Mesothelial cell of epicardium (in vitro differentiated cells): ENCODE measurements around the gene GZMM. TPM values are rescaled to one million over a fixed set of nuclear protein-coding genes. Genes with fewer than 3 reads are reported as not detected.
A peak's percentile ranks its signal among the peaks of the same experiment; 100 is the strongest.

Source experiments
- DNase-seq, 2 experiments: peaks; one replicate each; pipeline ENCODE4 v3.0.0; 2021; ENCODE audit warnings: low spot score in 2 of 2; ENCODE audit not compliant: unreplicated experiment in 2 of 2
- H3K27ac Mint-ChIP-seq: 2 replicates; pipeline ENCODE4 v1.8.0; 2021; ENCODE audit warnings: mixed read lengths
- H3K27me3 Mint-ChIP-seq: 2 replicates; pipeline ENCODE4 v1.8.0; 2021; ENCODE audit warnings: low read depth, mixed read lengths
- H3K36me3 Mint-ChIP-seq: 2 replicates; pipeline ENCODE4 v1.8.0; 2021; ENCODE audit warnings: mixed read lengths
- H3K4me1 Mint-ChIP-seq: 2 replicates; pipeline ENCODE4 v1.8.0; 2021; ENCODE audit warnings: mixed read lengths
- H3K4me3 Mint-ChIP-seq: 2 replicates; pipeline ENCODE4 v1.8.0; 2021; ENCODE audit warnings: mild to moderate bottlenecking, moderate library complexity, mixed read lengths
- H3K9me3 Mint-ChIP-seq: 2 replicates; pipeline ENCODE4 v1.8.0; 2021; ENCODE audit warnings: mixed read lengths
- total RNA-seq: library from RNA; stranded (reverse); gene quantifications from 3 replicates; pipeline ENCODE4 v1.2.1, GENCODE V29; 2021
- TF ChIP-seq, protein P1 (sequence below): fragments of 200-600 bp; sonication (generic); IDR thresholded peaks from one replicate; pipeline ENCODE4 v1.5.0; 2021; ENCODE audit warnings: antibody characterized with exemption; ENCODE audit not compliant: unreplicated experiment

The GZMM gene
- total RNA-seq, 1 donor from 2014 or later = 0.40 TPM

DNA sequence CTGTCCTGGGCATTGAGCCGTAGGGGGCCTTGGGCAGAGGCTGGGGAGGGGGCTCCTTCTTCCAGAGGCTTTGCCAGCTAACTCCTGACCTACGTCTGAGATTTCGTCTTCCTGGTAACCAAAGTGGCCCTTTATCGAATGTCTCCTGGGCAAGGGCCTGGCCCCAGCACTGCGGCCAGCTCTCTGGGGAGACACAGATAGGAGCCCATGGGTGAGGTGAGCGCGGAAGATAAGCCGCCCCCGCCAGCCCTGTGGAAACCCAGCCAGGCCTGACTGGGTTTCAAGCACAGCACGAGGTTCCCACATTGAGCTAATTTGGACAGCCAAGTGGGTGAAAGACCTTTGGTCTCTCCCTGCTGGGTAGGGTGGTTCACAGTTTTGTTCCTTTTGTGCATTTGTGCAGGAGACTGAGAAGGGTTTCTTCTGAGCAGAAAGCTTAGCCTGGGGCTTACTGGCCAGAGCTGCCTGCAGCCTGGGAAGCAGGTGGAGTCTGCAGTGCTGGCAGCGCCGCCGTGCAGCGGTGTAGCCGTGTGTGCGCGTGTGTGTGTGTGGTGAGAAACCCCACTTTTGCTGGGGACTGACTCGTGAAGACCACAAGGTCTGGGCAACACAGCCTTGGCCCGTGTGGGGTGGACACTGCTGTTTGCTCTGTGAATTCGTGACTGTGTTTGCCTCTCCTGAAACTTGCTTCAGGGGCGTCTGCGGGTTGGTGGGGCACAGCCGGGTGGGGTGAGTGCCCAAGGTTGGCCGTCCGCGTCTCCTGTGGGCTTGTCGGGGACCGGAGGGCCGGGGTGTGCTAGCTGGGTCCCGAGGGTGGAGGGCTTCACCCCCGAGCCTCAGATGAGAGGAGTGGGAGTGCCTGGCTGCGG lies 31.0 kb downstream of the GZMM start:
- Mint-ChIP-seq H3K27ac (peak overlapping the region; percentile 86), H3K4me3 (peak overlapping the region; percentile 85), H3K9me3 (no peaks in the 10 kb centered on the region), H3K27me3 (no peaks in the 10 kb centered on the region), H3K4me1 (peaks cover 34% of the 10 kb centered on the region), H3K36me3 (peaks cover under 1% of the 10 kb centered on the region)
- TF ChIP-seq, protein P1, sequence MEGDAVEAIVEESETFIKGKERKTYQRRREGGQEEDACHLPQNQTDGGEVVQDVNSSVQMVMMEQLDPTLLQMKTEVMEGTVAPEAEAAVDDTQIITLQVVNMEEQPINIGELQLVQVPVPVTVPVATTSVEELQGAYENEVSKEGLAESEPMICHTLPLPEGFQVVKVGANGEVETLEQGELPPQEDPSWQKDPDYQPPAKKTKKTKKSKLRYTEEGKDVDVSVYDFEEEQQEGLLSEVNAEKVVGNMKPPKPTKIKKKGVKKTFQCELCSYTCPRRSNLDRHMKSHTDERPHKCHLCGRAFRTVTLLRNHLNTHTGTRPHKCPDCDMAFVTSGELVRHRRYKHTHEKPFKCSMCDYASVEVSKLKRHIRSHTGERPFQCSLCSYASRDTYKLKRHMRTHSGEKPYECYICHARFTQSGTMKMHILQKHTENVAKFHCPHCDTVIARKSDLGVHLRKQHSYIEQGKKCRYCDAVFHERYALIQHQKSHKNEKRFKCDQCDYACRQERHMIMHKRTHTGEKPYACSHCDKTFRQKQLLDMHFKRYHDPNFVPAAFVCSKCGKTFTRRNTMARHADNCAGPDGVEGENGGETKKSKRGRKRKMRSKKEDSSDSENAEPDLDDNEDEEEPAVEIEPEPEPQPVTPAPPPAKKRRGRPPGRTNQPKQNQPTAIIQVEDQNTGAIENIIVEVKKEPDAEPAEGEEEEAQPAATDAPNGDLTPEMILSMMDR = no peak
- peak in 1 of 2 experiments; percentile 18 for DNase-seq

- H3K36me3 Mint-ChIP-seq = no peaks in the 10 kb centered on the region
- TF ChIP-seq, protein P1 = no peak
- H3K9me3 Mint-ChIP-seq = no peaks in the 10 kb centered on the region
- DNase-seq = no peak
- H3K27ac Mint-ChIP-seq = no peak overlapping the region
- no peaks in the 10 kb centered on the region for H3K27me3 Mint-ChIP-seq
- H3K4me3 Mint-ChIP-seq = peak overlapping the region; percentile 15
- peaks cover 33% of the 10 kb centered on the region for H3K4me1 Mint-ChIP-seq
Measured at GRCh38 chr19:575527-576506, 32.0 kb downstream of the GZMM start.

DNA sequence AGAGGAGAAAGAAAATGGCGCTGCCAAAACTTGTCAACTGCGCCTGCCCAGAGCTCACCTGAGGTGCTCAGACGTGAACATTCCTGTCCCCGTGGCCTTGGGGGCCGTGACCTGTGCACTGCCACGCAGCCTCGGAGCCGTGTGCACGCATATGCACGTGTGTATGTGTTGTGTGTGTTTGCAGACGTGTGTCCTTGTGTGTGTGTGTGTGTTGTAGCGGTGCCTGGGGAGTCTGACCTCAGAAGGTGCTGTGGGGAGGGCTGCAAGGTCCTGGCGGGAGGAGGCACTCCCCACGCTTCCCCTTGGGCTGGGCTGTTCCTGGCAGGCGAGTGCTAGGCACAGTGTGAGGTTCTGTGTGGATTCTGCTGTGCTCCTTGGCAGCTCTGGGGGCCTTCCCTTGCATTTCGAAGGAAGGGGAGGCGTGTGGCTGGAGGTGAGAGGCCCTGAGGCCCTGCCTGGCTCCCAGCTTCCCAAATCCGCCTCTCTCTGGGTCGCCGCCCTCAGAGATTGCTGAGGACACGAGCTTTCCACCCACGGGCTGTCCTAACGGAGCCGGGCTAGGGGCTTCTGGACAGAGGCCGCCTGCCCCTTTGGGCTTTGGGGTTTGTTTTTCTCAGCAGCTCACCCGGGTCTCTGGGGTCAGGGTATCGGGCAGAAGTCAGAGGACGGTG lies 33.0 kb downstream of the GZMM start:
- H3K36me3 Mint-ChIP-seq = no peaks in the 10 kb centered on the region
- TF ChIP-seq, protein P1 = no peak

GRCh38 chr19:577439-578392 lies 33.9 kb downstream of the GZMM start:
- Mint-ChIP-seq H3K36me3 (no peaks in the 10 kb centered on the region), H3K4me3 (no peak overlapping the region), H3K27me3 (no peaks in the 10 kb centered on the region), H3K9me3 (no peaks in the 10 kb centered on the region), H3K27ac (no peak overlapping the region), H3K4me1 (peaks cover 23% of the 10 kb centered on the region)
- DNase-seq = no peak
- TF ChIP-seq, protein P1 = no peak

More for the DNA sequence above, 33.0 kb downstream of the GZMM start:
- Mint-ChIP-seq H3K27me3 (no peaks in the 10 kb centered on the region), H3K4me3 (no peak overlapping the region), H3K4me1 (peaks cover 25% of the 10 kb centered on the region), H3K9me3 (no peaks in the 10 kb centered on the region), H3K27ac (no peak overlapping the region)
- no peak for DNase-seq
